ENCODE results near the gene FAM180A.

Gene FAM180A

GRCh38 chr7:135736586-135737305, 11.9 kb downstream of the FAM180A start:
- no peak for DNase-seq

- no peak for DNase-seq
Measured at GRCh38 chr7:135734343-135734689, 14.3 kb downstream of the FAM180A start.

- DNase-seq = no peak
Measured at GRCh38 chr7:135733603-135734342, 14.8 kb downstream of the FAM180A start.

DNA sequence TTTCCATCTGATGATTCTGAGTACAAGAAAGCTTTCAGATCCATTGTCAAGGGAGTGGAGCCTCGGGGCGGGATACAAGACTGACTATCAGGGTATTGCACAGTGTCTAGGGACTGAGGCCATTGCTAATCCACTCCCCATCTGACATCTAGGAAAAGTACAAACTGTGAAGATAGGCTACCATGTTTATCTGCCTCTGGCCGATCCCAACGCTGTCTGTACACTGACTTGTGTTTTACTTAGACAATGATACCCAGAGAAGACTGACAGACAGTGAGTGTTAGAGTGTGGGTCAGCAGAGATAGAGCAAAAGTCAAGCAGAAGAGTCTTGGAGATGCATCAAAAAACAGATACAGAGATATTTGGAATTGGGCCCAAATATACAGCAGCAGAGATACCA, 17.5 kb downstream of the FAM180A start:
- no peak for DNase-seq

- DNase-seq = no peak
Measured at GRCh38 chr7:135729230-135729629, 19.4 kb downstream of the FAM180A start.

GRCh38 chr7:135728136-135728669, 20.4 kb downstream of the FAM180A start, which contains the start of gene SLC13A4:
TSS of gene SLC13A4 (minus strand) at chr7:135728186. CDS start at chr7:135727496, 690 bp downstream.
- no peak for DNase-seq

DNA sequence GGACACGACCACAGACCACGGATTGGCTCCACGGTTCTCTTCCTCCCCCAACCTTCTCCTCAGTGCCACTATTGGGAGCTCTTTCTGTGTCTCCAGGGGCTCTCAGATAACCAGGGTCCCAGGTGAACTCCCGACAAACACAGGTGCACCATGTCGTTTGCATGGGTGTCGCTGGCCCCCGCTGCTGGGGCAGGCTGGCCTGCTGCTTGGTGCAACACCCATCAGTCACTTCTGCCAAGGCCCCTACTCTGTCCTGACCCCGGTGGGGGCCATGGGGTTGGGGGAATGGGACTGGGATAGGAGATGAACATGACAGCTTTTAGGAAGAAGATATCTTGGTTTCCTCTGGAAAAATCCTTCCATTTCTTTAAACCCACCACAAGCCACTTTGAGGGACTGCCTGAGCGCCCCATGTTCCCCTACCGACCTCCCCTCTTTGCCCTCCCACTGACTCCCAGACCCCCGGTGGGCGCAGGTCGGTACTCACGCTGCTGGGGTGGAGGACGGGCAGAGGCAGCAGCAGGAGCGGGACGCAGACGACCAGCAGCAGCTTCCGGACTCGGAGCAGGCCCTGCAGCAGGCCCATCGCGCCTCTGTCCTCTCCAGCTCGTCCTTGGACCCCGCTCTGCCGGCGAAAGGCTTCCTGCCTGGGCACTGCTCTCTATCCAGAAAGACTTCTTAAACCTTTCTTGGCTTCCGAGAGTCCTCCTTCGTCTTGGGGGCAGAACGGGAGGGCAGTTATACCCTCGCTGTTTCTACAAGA, 21.5 kb downstream of the FAM180A start:
- no peak for DNase-seq

DNA sequence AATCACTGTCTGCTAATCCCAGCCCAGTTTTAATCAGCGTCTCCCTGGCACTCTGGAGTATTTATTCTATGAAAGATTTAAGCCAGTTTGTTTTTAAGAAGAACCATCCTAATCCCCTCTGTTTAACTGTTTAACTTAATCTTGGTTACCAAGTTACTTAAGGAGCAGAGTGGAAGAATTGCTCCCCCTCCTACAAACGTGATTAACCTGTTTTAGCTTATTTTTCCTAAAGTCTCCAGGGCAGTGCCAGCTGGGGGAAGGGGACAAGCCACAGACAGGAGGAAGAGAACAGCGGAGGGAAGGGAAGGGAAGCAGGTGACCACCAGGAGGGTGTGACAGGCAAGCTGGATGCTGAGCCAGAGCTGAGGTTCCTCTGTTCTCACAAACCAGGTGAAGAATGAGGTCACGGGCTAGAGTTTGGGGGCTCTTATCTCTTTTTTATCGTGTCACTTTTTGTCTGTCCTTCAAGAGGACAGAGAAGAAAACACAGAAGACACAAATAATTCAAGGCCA, 22.3 kb downstream of the FAM180A start:
- no peak for DNase-seq

- DNase-seq = no peak
Measured at GRCh38 chr7:135723411-135723810, 25.2 kb downstream of the FAM180A start.

DNA sequence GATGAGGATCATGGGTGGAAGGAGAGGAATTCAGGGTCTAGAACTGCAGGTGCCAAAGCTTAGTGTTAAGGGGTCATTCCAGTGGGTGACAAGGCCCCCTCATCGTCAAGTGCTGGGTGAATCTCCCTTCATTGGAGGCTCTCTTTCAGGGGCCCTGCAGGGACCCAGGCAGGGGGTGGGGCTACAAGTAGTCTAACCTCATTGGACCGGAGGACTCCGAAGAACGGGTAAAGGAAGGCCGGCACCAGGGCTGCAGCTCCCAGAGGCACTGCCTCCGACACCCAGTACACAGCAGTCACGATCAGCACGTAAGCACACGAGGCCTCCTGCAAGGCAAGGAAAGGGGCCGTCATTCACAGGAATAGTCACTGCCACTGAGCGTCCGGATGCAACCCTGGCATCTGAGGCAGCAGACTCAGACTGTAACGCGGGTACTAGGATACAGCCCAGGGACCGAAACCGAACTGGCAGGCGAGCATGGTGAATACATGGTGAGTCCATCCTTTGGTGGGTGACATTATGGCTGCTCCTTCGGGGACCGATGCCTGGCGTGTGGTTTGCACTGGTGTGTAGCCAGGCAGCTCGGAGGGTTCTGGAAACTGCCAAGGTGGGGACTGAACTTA, 27.3 kb downstream of the FAM180A start:
- DNase-seq = no peak

- DNase-seq = no peak
Measured at GRCh38 chr7:135719688-135720087, 28.9 kb downstream of the FAM180A start.

- no peak for DNase-seq
Measured at GRCh38 chr7:135718794-135719437, 29.7 kb downstream of the FAM180A start.

- no peak for DNase-seq
Measured at GRCh38 chr7:135718219-135718618, 30.4 kb downstream of the FAM180A start.

- DNase-seq = no peak
Measured at GRCh38 chr7:135717693-135718092, 30.9 kb downstream of the FAM180A start.

- DNase-seq = no peak
Measured at GRCh38 chr7:135716677-135717238, 31.9 kb downstream of the FAM180A start.

DNA sequence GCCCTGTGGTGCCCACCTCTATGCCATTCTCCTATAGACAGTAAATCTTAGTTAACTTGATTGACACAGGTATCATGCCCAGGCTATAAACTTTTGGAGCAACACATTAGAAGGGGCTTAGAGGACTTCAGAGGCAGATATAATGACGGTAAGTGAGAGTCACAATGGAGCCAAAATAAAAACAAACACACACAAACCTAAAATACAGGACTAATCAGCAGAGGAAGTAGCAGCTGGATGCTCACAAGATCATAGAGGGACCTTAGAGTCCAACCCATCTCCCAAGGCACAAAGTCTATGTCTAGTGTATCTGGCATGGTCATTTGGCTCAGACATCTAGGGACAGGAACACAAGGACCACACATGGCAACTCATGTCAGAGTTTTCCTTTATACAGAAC, 32.9 kb downstream of the FAM180A start:
- DNase-seq = no peak

DNA sequence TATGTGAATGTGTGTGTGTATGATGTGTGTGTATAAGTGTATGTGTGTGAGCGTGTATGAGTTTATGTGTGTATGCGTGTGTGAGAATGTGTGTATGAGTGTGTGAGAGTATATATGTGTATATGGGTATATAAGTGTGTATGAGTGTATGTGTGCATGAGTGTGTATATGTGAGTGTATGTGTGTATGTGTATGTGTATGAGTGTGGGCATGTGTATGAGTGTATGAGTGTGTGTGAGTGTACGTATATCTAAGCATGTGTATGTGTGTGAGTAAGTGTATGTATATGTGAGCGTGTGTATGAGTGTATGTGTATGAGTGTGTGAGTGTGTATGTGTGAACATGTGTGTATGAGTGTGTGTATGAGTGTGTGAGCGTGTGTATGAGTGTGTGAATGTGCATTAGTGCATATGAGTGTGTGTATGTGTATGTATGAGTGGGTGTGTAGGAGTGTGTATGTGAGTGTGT, 33.5 kb downstream of the FAM180A start:
- no peak for DNase-seq

DNA sequence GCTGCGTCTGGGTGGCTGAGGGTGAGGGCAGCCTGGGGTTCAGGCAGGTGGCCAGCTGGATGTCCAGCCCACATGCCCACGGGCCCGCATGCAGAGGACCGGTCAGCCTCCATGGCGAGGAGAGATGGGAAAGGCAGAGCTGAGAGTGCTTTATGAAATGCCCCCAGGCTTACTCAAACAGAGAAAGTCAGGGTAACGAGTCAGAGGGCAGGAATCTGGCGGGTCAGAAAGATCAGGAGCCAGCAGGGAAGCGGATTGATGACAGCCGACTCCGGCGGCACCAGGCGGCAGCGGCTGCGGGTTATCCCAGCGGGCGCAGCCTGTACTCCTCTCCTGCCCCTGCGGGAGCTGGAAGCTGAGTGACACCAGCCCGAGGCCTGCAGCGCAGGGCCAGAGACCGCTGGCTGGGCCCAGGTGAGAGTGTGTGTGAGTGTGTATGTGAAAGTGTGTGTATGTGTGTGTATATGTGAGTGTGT, 34.0 kb downstream of the FAM180A start:
- no peak for DNase-seq

- DNase-seq = no peak
Measured at GRCh38 chr7:135713836-135714470, 34.7 kb downstream of the FAM180A start.

DNA sequence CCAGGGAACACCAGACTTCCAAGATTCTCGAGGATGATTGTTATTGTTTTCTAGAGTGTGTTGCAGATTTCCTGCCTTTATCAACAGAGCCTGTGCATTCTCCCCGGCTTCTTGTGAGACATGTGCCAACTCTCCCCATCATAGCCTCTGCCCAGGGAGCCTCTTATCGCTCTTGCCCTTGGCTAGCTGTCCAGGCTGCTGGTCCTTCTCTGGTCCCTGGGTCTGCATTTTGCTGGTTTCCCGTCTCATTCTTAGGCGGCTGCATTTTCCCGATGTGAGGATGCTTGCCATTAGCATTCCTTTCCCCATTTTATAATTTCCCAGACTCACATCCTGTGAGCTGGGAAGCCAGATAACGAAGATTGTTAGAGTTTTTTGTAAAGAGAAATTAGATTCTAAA, 35.8 kb downstream of the FAM180A start:
- DNase-seq = no peak

DNA sequence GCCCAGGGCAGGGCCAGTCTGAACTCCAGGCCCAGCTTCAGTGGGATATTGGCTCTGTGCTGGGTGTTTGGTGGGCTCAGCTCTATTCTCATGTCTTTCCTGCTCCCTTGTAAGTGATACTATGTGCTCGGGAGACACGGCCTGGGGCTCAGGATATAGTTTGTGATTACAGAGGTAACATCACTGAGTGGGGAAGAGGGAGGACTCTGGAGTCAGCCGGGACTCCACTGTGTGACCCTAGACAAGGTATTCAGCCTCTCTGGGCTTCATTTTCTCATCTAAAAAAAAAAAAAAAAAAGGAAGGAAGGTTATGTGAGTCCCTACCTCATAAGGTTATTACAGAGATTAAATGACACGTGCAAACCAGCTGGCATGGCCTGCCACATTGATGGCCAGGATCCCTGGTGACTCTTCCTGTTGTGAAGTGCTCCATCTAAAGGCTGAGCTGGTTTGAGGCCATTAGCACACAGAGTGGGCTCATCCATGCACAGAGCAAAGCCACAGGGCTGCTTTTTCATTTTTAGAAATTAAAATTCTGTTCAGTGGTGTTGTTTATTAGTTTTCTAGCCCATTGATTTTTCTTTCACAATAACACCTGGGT, 36.3 kb downstream of the FAM180A start:
- no peak for DNase-seq

Measured in activated CD8-positive, alpha-beta memory T cell treated with anti-CD3 and anti-CD28 coated beads for 24 hours (primary cell).